ELF-1 (cell line): ENCODE measurements around the gene REPIN1.

Source experiments
- DNase-seq: peaks from one replicate; pipeline ENCODE4 v3.0.0-alpha.2; 2016; ENCODE audit warnings: low read depth, low spot score

REPIN1 gene

GRCh38 chr7:150337179-150337578 lies 31.4 kb upstream of the REPIN1 start:
- DNase-seq: no peak

- DNase-seq: no peak
Observed at GRCh38 chr7:150337659-150338081, 31.0 kb upstream of the REPIN1 start.

GRCh38 chr7:150338166-150338829 lies 30.3 kb upstream of the REPIN1 start:
- DNase-seq: no peak

- no peak for DNase-seq
Observed at GRCh38 chr7:150339409-150339809, 29.2 kb upstream of the REPIN1 start.

- DNase-seq: peak; percentile 75
Observed at GRCh38 chr7:150340024-150340749, 28.4 kb upstream of the REPIN1 start.

- no peak for DNase-seq
Observed at GRCh38 chr7:150340875-150341262, 27.8 kb upstream of the REPIN1 start.

GRCh38 chr7:150341263-150342120 lies 27.1 kb upstream of the REPIN1 start, which contains the start of gene RARRES2:
TSS of gene RARRES2 (minus strand) at chr7:150341629. CDS start at chr7:150340609, 1,020 bp downstream.
- DNase-seq: no peak

GRCh38 chr7:150342121-150342408 lies 26.6 kb upstream of the REPIN1 start:
- DNase-seq: no peak

- no peak for DNase-seq
Observed at GRCh38 chr7:150343225-150343624, 25.4 kb upstream of the REPIN1 start.

- DNase-seq: no peak
Observed at GRCh38 chr7:150344299-150344698, 24.3 kb upstream of the REPIN1 start.

- no peak for DNase-seq
Observed at GRCh38 chr7:150345012-150345411, 23.6 kb upstream of the REPIN1 start.

- DNase-seq: no peak
Observed at GRCh38 chr7:150346922-150347321, 21.7 kb upstream of the REPIN1 start.

- no peak for DNase-seq
Observed at GRCh38 chr7:150351587-150352194, 16.9 kb upstream of the REPIN1 start.

GRCh38 chr7:150355666-150356059 lies 13.0 kb upstream of the REPIN1 start:
- no peak for DNase-seq

- DNase-seq: peak; percentile 57
Observed at GRCh38 chr7:150356265-150356897, 12.2 kb upstream of the REPIN1 start.

GRCh38 chr7:150357270-150357669 lies 11.4 kb upstream of the REPIN1 start:
- no peak for DNase-seq

- DNase-seq: no peak
Observed at GRCh38 chr7:150357771-150358427, 10.7 kb upstream of the REPIN1 start.

GRCh38 chr7:150358433-150358832 lies 10.2 kb upstream of the REPIN1 start:
- no peak for DNase-seq

GRCh38 chr7:150358988-150359621 lies 9.5 kb upstream of the REPIN1 start:
- no peak for DNase-seq

- DNase-seq: no peak
Observed at GRCh38 chr7:150359622-150360362, 8.8 kb upstream of the REPIN1 start.
